Heart left ventricle (tissue), 13 donors: ENCODE measurements around the gene FAM168A.

Source experiments
- POLR2A ChIP-seq, 2 donors: fragments of 450-650 bp; IDR thresholded peaks; one replicate each; pipeline ENCODE4 v1.6.1; 2017; ENCODE audit warnings: antibody characterized with exemption in 2 of 2, mild to moderate bottlenecking in 2 of 2, moderate library complexity in 2 of 2
- TF ChIP-seq, protein P1 (sequence below), 12 donors: fragments of 200-600 bp; sonication (generic) in 4 of 12; IDR thresholded peaks; one replicate each; pipeline versions ENCODE4 v1.5.0 to v1.8.0; 2018 to 2022; ENCODE audit warnings: antibody characterized with exemption in 12 of 12, mild to moderate bottlenecking in 5 of 12
- donor health status: ischemic (EF 13 %, LVEDD 7.1; RV severe dilation, severe dysfunction).
- donor health status: DM: no; HTN: yes; CAD: no.
- donor health status: DM: no; HTN: no; CAD: no.
- donor health status: ischemic (EF 25% LVEDD 6.9; RV normal size, moderate dysfunction).
- donor health status: ischemic (EF 25% LVEDD 5.7; RV mildly dilated, moderate dysfunction).
- donor health status: ischemic (EF 35%, LVEDD 5.7; RV mildly dilated, moderate dysfunction).
- donor health status: nonischemic (EF 11% LVEDD 7.7; RV severe dilation, severe dysfunction).
- donor health status: DM: yes; HTN: yes; CAD: no.
- donor health status: PGD.
- donor health status: ischemic (EF 29% LVEDD 5.4; RV normal size, mild dysfunction).
- donor health status: nonischemic (EF 23%, LVEDD 6.1; RV moderate dilation, normal function).

DNA sequence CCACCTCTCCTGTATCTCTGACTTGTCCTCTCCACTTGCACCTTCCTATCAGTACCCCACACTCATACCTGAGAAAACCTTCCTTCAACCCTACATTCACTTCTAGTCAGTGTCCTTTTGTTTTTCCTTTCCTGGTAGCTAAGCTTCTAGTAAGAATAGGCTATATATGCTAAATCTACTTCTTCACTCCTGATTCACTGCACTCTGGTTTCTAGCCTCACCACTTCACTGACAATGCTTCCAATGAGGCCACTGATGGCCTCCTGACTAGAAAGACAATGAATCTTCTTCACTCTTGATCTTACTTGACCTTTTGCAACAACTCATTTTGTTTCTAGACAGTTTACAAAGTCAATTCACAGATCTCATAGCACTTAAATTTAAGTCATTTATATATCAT, 169.7 kb downstream of the FAM168A start:
- TF ChIP-seq, protein P1, sequence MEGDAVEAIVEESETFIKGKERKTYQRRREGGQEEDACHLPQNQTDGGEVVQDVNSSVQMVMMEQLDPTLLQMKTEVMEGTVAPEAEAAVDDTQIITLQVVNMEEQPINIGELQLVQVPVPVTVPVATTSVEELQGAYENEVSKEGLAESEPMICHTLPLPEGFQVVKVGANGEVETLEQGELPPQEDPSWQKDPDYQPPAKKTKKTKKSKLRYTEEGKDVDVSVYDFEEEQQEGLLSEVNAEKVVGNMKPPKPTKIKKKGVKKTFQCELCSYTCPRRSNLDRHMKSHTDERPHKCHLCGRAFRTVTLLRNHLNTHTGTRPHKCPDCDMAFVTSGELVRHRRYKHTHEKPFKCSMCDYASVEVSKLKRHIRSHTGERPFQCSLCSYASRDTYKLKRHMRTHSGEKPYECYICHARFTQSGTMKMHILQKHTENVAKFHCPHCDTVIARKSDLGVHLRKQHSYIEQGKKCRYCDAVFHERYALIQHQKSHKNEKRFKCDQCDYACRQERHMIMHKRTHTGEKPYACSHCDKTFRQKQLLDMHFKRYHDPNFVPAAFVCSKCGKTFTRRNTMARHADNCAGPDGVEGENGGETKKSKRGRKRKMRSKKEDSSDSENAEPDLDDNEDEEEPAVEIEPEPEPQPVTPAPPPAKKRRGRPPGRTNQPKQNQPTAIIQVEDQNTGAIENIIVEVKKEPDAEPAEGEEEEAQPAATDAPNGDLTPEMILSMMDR (IDR thresholded peaks at IDR 0.05) = no peak
- no peak for TF ChIP-seq POLR2A (IDR thresholded peaks at IDR 0.05)
